ENCODE data around the gene RGPD8.
"Not testable (repeated sequence)": the region's sequence is repeated elsewhere in the genome, so short reads cannot be mapped to it uniquely, and the experiment has no call there.

DNA sequence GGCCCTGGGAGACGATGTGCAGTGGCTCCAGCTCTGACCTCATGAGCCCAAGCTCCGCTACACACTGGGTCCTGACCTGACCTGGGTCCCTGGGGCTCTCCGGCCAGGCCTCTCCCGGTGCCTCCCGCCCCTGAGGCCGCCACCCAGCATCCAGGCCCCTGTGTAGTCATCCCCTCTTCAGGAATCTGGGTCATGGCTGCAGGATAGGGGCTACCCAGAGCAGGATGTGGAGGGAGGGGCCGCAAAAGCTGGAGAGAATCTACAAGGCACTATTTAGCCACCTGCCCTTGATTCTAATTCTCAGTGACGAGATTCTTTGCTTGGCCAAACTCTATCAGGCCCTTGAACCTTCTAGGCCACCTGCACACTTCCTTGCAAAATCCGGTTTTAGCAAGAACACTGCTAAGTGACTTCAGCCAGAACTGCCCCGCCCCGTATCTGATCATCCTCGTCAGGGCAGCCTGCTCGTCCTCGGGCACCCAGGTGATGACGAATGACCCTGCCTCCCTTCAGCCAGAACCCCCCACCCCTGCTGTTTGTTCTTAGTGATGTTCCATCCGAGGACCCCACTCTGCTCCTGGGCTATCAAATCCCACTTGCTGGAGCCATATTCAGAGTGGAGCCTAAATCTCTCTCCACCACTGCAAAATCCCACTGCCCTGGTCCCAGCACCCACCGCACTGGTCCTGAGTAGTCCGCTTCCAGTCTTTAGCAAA, 2.4 kb upstream of the RGPD8 start:
- TF ChIP-seq, protein P1, sequence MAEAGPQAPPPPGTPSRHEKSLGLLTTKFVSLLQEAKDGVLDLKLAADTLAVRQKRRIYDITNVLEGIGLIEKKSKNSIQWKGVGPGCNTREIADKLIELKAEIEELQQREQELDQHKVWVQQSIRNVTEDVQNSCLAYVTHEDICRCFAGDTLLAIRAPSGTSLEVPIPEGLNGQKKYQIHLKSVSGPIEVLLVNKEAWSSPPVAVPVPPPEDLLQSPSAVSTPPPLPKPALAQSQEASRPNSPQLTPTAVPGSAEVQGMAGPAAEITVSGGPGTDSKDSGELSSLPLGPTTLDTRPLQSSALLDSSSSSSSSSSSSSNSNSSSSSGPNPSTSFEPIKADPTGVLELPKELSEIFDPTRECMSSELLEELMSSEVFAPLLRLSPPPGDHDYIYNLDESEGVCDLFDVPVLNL (CRISPR knock-in tag; IDR thresholded peaks at IDR 0.05; ENCODE audit: borderline replicate concordance, low read depth): not testable (repeated sequence)
- TF ChIP-seq, protein P2, sequence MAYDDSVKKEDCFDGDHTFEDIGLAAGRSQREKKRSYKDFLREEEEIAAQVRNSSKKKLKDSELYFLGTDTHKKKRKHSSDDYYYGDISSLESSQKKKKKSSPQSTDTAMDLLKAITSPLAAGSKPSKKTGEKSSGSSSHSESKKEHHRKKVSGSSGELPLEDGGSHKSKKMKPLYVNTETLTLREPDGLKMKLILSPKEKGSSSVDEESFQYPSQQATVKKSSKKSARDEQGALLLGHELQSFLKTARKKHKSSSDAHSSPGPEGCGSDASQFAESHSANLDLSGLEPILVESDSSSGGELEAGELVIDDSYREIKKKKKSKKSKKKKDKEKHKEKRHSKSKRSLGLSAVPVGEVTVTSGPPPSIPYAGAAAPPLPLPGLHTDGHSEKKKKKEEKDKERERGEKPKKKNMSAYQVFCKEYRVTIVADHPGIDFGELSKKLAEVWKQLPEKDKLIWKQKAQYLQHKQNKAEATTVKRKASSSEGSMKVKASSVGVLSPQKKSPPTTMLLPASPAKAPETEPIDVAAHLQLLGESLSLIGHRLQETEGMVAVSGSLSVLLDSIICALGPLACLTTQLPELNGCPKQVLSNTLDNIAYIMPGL (CRISPR knock-in tag; IDR thresholded peaks at IDR 0.05): not testable (repeated sequence)
- TF ChIP-seq, protein P3, sequence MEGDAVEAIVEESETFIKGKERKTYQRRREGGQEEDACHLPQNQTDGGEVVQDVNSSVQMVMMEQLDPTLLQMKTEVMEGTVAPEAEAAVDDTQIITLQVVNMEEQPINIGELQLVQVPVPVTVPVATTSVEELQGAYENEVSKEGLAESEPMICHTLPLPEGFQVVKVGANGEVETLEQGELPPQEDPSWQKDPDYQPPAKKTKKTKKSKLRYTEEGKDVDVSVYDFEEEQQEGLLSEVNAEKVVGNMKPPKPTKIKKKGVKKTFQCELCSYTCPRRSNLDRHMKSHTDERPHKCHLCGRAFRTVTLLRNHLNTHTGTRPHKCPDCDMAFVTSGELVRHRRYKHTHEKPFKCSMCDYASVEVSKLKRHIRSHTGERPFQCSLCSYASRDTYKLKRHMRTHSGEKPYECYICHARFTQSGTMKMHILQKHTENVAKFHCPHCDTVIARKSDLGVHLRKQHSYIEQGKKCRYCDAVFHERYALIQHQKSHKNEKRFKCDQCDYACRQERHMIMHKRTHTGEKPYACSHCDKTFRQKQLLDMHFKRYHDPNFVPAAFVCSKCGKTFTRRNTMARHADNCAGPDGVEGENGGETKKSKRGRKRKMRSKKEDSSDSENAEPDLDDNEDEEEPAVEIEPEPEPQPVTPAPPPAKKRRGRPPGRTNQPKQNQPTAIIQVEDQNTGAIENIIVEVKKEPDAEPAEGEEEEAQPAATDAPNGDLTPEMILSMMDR (IDR thresholded peaks at IDR 0.05): not testable (repeated sequence)
- not testable (repeated sequence) for TF ChIP-seq NR2C2 (CRISPR knock-in tag; IDR thresholded peaks at IDR 0.05); ZBTB21 (CRISPR knock-in tag; IDR thresholded peaks at IDR 0.05; ENCODE audit: borderline replicate concordance); NR3C1 (CRISPR knock-in tag; conservative IDR thresholded peaks at IDR 0.05; ENCODE audit: low read depth); JUN (CRISPR knock-in tag; IDR thresholded peaks at IDR 0.05); FOXJ3 (CRISPR knock-in tag; IDR thresholded peaks at IDR 0.05; ENCODE audit: borderline replicate concordance)
- TF ChIP-seq, protein P4, sequence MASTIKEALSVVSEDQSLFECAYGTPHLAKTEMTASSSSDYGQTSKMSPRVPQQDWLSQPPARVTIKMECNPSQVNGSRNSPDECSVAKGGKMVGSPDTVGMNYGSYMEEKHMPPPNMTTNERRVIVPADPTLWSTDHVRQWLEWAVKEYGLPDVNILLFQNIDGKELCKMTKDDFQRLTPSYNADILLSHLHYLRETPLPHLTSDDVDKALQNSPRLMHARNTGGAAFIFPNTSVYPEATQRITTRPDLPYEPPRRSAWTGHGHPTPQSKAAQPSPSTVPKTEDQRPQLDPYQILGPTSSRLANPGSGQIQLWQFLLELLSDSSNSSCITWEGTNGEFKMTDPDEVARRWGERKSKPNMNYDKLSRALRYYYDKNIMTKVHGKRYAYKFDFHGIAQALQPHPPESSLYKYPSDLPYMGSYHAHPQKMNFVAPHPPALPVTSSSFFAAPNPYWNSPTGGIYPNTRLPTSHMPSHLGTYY (CRISPR knock-in tag; IDR thresholded peaks at IDR 0.05): not testable (repeated sequence)
- TF ChIP-seq, protein P5, sequence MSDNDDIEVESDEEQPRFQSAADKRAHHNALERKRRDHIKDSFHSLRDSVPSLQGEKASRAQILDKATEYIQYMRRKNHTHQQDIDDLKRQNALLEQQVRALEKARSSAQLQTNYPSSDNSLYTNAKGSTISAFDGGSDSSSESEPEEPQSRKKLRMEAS (CRISPR knock-in tag; IDR thresholded peaks at IDR 0.05): not testable (repeated sequence)
- TF ChIP-seq, protein P6, sequence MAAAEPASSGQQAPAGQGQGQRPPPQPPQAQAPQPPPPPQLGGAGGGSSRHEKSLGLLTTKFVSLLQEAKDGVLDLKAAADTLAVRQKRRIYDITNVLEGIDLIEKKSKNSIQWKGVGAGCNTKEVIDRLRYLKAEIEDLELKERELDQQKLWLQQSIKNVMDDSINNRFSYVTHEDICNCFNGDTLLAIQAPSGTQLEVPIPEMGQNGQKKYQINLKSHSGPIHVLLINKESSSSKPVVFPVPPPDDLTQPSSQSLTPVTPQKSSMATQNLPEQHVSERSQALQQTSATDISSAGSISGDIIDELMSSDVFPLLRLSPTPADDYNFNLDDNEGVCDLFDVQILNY (CRISPR knock-in tag; IDR thresholded peaks at IDR 0.05): not testable (repeated sequence)
- TF ChIP-seq, protein P7, sequence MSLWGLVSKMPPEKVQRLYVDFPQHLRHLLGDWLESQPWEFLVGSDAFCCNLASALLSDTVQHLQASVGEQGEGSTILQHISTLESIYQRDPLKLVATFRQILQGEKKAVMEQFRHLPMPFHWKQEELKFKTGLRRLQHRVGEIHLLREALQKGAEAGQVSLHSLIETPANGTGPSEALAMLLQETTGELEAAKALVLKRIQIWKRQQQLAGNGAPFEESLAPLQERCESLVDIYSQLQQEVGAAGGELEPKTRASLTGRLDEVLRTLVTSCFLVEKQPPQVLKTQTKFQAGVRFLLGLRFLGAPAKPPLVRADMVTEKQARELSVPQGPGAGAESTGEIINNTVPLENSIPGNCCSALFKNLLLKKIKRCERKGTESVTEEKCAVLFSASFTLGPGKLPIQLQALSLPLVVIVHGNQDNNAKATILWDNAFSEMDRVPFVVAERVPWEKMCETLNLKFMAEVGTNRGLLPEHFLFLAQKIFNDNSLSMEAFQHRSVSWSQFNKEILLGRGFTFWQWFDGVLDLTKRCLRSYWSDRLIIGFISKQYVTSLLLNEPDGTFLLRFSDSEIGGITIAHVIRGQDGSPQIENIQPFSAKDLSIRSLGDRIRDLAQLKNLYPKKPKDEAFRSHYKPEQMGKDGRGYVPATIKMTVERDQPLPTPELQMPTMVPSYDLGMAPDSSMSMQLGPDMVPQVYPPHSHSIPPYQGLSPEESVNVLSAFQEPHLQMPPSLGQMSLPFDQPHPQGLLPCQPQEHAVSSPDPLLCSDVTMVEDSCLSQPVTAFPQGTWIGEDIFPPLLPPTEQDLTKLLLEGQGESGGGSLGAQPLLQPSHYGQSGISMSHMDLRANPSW (CRISPR knock-in tag; conservative IDR thresholded peaks at IDR 0.05; ENCODE audit: low read depth): not testable (repeated sequence)

Measured in WTC11 (cell line).